ENCODE data around the gene PIAS4.

DNA sequence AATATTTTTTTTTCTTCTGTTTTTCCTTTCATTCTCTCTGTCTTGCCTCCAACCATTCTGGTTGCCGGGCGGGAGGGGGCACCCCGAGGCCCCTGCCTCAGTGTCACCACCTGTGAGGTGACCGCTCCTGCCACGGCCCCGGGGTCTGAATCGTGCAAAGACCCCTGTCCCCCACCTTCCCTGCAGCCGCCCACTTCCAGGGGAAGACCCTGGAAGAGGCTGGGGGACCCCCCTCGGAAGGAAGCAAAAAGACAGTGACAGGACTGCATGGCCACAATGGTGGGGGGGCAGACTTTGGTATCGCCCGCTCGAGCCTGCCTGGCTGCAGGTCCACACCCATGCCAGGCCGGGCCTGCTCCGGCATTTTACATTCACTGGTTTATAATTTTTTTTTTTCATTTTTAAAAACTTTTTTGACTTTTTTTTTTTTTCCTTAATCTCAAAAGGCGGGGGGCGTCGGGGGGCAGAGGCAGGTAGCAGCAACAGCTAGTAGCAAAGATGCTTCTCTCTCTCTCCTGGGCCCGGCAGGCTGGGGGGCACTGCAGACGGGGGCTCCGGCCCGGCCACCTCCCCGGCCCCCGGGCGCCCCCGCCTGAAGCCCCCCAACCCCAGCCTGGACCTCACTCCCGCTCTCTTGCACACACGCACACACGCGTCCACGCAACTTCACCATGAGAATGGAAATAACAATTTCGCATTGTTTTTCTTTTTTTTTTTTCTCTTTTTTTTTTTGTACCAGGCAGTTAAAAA is 36.6 kb downstream of the PIAS4 start:
- TF ChIP-seq EZH2 (IDR thresholded peaks at IDR 0.05; ENCODE audit: insufficient read depth, poor library complexity, severe bottlenecking) (no peak), EZH2phosphoT487 (IDR thresholded peaks at IDR 0.05; ENCODE audit: insufficient read depth, low read depth) (no peak)
